Activated T-helper 1 cell treated with anti-CD3 and anti-CD28 coated beads, Interleukin-2, amount 50 U/mL, for 16 hours (primary cell): Measurements from ENCODE around the gene KIZ.
"Not testable (repeated sequence)": the region's sequence is repeated elsewhere in the genome, so short reads cannot be mapped to it uniquely, and the experiment has no call there.

Experiments used
- DNase-seq, 2 donors: peaks; one replicate each; pipeline ENCODE4 v3.0.0-alpha.2; 2020; ENCODE audit warnings: low read depth in 1 of 2, low spot score in 1 of 2

Gene KIZ

DNA sequence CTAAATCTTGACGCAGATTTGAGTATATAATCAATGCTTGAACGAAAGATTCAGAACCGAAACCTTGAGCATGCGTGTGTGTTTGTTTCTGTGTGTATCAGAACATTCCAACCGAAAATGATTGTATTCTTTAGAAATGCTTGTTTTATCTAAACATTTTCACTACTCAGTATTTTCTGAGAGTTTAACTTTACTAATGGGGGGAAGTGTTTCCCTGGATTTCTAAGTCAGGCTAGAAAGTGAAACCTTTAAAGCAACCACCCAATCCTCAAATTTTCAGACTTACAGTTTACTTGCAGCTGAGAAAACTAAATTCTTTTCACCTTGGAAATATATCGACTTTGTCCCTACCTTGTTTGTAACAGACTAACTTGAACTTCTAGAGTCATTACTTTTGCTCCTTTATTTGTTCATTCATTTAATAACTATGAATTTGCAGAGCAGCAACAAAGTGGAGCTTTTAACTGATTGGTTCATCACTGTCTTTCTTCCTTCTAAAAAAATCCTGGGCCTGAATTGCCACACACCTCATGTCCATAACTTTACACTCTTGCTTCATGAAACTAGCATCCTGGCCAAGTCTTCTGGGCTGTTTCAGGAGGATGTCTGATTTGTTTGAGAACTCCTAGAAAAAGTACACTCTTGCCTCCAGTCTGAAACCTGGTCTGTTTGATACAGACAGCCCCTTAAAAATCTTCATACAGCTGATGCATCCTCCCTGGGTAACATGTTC is 99.5 kb downstream of the KIZ start:
- DNase-seq = no peak

DNA sequence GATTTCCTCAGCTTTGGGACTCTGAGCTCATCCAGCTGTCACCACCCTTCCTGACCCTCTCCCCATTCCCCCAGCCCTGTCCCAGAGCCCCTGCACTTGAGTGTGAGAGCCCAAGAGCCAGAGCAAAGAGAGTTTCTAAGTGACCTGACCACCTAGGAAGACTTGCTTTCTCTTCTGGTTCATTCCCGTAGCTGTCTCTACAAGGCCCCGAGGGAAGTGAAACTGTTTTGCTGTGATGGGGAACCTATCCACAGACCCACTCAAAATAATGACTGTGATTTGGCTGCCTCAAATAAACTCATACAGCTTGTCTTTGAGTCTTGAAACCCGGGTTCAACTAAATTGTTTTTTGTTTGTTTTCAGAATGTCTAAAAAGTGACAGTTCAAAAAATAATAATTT is 102.6 kb downstream of the KIZ start:
- no peak for DNase-seq

DNA sequence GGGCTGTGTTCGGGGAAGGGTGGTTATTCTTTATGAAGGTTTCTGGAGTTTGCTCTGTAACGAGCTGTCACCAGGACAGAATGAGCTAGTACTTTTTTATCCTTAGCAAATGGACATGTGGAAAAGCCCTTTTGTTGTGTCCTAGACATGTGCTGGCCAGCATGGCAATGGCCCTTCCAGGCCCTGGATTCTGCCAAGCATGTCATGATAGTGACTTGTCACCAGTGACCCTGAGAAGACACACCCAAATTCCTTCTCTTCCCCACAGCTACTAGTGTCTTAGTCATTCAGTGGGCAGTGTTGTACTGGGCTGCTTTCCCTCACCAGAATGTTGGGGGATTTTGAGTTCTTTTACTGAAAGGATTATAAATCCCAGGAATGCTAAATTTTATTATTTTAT is 103.3 kb downstream of the KIZ start:
- DNase-seq = no peak

DNA sequence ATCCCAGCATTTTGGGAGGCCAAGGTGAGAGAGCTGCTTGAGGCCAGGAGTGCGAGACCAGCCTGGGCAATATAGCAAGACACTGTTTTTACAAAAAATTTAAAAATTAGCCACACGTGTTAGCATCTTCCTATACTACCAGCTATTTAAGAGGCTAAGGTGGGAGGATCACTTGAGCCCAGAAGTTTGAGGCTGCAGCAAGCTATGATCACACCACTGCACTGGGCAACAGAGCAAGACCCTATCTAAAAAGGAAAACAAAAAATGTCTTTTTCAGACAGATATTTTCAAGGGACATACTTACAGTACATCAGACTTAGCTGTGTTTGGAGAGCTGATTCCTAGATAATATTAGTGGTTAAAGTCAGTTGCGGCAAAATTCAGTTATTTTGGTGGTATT is 104.3 kb downstream of the KIZ start:
- DNase-seq = no peak

DNA sequence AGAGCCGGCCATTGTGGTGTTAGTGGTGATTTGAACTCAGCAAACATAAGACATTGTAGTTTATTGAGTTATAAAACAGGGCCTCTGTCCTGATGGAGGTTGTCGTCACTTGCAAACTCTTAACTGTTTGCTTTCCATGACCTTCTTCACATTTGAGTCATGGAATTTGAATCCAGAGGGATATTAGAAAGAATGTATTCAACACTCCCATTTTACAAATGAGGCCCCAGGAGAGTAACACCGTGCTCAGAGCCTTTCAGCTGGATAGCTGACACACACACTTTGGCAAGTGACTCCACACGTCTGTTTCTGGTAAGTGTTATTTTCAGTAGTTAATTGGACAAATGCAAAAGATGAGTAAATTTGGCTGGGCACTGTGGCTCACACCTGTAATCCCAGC is 104.8 kb downstream of the KIZ start:
- DNase-seq = no peak

DNA sequence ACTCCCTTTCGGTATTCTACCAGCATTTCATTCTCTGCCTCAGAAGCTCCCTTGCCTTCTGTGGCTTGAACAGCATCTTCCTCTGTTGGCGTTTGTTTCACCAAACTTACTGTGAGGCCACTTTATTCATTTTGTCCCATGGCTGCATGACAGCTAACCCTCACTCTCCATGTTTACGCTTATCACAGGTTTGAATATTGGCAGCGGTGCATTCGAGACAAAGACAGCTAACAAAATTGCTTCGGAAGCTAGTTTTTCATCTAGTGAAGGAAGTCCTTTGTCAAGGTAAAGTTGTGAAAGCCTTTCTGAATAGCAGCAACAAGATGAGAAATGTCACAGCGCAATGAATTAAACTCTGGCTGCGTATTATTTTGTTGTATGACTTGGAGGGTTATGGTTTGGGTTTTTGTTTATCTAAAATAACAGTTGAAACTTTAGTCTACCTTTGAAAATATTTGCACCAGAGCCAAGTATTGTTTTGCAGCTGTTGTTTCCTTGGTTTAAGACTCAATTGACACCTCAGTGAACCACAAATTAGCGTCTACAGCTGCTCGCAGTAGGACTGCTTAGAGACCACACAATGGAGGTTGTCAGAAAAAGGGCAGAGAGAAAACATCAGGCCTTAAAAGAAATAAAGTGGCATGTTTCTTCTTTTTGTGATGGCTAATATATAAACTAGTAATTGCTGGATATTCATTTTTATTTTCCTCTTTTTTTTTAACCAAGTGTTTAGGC is 106.8 kb downstream of the KIZ start:
- no peak for DNase-seq

DNA sequence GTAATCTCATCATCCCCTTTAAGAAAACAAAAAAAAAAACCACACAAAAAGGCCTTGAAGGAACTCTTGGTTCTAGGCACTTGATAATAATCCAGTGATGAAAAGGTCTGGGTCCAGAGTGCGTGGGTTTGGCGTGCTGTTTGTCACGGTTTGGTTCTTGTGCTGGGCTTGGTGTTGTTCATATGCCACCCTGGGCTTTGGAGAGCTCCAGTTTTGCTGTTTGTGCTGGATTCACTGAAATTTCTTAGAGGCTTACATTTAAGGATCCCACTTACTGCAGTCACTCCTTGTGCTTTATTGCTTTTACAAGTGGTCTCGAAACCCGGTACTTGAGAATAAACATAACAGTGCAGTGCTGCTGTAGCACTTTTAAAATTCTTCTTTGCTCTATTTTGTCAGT is 108.4 kb downstream of the KIZ start:
- DNase-seq = no peak

DNA sequence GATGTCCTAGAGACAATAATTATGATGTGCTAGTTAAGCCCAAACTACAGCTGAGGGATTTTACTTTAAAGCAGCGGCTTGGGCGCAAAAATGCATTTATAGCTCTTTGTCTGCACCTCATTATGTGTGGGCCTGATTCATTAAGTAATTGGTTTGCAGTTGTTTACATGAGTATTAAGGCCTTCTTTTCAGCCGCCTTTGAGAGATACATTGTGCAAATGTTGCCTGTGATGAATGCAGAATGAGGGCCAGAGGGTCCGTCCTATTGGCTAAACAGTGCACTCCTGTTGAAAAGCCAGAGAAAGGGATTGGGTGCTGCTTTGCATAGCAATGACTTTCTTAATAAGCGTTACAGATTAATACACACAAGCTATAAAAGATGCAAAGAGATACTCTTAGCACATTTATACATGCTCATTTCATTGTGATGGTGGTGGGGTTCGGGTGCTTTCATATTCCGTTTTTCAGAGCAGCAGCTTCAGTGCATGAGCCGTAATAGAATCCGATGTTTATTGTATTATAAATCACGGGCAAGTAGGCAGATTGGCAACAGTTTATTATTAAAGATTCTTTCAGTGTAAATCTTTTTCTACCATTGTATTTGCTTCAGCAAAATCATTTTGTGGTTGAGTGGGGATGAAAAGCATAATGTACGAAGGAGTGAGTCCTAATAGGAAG is 109.1 kb downstream of the KIZ start:
- no peak for DNase-seq

DNA sequence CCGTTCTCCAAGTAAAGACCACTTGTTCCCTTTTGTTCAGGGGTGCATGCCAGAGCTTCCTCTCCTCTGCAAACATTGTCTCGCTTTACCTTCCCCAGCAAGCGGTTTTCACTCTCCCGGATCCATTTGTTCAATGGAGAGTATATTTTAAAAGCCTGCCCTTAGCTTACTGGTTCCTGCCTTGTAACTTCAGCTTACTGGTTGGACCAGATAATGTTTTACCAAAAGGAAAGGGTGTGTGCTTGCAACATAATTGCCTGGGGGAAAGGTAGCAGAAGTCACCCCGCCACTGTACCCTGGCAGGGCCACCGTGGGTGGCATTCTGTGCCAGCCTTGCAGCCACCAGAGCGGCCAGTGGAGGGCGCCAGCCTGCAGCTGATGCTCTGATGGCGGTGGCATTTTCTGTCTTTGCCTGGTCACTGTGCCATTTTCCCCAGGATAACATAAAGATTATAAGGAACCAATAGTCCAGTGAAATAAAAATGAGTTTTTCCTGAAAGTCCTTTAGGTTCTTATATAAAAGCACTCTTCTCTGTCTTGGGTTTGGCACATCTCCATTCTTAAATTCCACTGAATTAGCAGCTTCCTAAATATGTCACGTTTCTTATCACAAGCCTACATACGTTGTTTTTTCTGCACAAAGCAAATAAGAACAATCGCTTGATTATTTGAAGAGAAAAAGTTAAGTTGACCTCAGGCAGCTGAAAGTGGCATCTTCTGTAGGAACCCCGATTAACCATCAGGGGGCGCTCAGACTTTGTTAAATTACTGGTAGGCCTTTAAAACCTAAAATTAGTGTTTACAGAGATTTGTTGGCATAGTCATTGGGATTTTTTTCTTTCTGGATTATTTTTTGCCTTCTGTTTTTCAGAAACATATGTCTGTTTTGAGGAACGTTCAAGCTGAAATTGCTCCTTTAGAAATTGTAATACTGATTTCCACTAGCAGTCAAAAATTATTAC is 109.9 kb downstream of the KIZ start:
- DNase-seq = peak; percentile 23 to 24

DNA sequence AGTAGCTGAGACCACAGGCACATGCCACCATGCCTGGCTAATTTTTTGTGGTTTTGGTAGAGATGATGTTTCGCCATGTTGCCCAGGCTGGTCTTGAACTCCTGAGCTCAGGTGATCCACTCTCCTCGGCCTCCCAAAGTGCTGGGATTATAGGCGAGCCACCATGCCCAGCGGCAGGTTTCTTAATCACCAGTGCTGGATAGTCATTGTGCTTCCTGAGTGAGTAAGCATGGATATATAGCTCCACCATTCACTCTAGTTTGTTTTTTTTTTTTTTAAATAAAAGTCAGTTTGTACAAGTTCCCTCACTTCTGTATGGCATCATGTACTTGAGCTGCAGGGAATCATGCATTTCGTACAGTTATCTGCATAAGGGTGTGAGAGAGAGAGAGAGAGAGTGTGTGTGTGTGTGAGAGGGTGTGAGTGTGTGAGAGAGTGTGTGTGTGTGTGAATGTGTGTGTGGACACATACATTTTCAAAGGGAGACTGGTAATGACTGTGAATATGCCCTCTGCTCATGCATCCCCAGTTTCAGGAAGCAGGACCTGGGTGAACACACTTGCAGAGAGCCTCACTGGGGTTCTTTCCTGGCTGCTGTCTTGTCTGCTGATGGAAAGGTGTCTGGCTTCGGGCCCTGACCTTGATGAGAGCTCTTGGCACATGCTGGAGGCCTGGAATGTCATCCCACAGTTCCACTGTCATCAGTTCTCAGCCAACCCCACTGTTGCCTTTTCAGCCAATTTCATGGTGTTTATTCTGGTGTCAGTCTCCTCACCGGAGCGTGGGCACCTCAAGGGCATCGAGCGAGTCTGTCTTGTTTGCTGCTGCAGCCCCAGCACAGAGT is 112.3 kb downstream of the KIZ start:
- DNase-seq = no peak

DNA sequence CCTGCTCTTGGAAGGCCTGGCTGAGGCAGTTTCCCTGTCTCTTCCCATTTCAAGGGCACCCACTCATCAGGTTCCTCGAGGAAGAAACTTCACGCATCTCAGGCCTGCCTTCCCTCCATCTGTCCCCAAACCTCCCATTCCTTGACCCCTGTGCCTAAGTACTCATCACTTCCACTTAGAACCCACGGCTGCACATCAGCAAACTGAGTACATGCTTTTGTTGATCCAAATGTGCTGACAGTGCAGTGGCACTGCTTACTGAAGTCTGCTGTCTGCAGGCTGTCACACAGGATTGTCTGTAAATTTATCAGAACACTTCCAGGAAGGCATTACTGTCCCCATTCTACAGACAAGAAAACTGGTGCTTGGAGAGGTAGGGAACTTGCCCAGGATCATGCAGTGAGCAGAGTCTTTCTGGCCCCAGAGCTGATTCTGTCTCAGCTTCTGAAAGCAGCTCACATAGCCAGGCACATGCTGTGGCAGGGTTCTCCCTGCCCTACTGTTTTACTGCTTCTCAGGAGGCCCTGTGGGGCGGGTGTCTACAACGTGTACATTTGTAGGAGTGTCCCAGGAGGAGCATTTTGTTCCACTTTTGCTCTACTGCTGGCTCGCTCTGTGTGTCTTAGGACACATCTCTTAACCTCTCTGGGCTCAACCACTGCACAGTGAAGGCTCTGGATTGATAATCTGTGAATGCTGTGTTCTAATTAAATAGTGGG is 113.1 kb downstream of the KIZ start:
- DNase-seq = no peak

DNA sequence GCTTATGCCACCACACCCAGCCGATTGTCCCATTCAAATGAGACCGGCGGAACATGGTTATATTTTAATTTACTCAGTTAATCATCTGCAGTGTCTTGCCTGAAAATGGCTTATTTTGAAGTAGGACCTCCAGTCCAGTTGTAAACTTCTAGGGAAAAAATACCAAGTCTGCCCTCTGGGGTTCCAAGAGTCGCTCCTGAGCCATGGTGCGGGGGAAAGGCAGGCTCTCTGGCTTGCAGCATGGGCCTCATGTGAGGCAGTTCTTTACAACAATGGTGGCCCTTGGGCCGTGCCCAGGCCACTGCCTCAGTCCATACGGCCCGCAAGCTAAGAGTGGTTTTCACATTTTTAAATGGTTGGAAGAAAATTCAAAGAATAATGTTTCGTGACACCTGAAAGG is 114.5 kb downstream of the KIZ start:
- no peak for DNase-seq

DNA sequence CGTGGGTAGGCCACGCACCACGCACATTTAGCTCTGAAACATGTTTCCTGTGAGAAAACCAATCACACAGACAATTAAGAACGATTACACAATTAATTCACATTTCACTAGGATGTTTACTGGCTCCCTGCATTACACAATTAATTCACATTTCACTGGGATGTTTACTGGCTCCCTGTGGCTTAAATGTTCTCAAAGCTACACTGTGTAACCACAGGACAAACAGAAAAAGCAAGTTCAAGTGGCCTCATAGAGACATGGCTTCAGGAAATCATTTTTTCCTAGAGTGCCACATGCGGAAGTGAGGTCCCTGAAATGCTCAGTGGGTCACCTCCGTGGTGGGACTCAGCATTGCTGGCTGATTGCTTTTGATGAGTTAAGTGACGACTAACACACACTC is 115.5 kb downstream of the KIZ start:
- no peak for DNase-seq

DNA sequence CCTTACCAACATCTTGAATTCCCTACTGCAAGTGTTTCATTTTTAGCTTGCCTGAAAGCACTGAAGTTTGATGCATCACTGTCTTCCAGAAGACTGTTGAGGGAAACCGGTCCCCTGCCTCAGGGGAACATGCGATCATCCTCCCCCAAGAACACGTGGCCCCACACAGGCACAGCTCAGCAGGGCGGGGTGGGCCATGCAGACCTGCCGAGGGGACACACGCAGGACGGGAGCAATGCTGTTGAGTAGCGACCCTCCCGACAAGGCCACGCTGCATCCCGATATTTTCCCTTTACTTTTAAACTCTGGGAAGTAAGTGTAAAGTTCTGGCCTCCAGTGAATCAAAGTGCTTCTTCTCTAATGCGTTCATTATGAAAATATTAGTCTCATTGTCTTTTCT is 117.9 kb downstream of the KIZ start:
- no peak for DNase-seq

DNA sequence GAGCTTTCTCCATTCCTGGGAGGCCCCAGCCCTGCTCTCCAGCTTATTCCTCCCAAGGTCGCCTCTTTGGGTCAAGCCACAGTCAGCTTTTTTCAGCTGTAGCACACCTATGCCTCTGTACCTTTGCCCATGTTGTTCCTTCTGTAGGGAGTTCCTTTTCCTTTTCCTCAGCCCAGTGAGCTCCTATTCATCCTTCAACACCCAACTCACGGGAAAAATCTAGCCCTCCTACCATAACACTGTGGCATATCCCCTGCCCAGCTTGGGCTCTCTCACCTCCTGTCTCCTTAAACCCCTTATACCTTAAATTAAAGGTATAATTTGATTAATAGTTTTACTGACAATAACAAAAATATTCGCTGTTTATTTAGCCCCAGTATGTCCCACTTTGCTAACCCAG is 118.9 kb downstream of the KIZ start:
- DNase-seq = no peak

DNA sequence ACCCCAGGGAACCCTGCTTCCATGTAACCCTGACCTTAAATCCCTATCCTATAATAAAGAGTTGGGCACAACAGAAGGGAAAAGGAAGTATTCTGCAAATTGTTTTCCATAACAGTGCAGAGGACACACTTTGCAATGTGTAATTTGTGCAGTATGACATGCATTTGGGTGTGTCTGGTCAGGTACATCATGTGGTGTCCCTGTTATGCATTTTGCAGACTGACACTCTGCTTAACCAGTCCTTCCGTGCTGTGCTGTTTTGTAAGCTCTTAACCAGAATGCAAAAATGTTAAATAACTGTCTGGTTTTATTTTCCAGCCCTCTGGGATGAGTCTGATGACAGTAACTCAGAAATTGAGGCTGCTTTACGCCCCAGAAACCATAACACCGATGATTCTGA is 120.3 kb downstream of the KIZ start:
- DNase-seq = no peak

DNA sequence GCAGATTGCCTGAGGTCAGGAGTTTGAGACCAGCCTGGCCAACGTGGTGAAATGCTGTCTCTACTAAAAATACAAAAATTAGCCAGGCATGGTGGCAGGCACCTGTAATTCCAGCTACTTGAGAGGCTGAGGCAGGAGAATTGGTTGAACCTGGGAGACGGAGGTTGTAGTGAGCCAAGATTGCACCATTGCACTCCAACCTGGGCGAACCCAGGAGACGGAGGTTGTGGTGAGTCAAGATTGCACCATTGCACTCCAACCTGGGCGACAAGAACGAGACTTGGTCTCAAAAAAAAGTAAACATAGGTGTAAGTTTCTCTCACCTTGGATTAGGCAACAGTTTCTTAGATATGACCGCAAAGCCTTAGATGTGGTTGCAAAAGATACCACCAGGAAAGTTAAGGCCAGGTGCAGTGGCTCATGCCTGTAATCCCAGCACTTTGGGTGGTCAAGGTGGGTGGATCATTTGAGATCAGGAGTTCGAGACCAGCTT is 121.8 kb downstream of the KIZ start:
- not testable (repeated sequence) for DNase-seq

DNA sequence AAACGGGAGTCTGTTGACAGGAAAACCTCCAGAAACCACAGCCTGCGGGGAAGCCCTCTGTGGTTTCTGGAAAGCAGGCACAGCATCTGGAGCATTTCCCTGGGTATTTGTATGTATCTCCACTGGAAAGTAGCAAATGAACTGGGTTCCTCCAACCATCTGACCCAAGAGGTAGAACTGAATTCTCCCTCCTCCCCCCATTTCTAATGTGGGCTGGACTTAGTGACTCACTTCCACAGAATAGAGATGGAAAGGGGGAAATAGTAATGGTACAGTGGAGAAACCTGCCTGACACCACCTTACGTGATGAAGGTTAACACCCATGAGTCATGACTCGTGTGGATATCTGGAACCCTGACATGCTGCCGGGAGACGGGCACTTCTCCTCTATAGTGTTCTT is 125.4 kb downstream of the KIZ start:
- no peak for DNase-seq

DNA sequence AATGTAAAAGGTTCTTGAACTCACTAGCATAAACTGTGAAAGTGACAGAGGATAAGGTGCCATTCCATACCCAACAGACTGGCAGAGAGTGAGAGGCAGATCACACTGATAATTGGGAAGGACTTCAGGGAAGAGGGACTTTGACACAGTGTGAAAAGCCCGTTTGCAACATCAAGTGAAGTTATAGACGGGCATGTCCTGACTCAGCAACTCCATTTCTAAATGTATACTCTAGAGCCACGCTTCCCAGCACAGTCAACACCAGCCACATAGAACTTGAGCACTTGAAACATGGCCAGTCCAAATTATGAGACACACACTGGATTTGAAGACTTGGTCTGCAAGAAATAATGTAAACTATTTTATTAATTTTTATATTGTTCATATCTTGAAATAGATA is 131.3 kb downstream of the KIZ start:
- no peak for DNase-seq

DNA sequence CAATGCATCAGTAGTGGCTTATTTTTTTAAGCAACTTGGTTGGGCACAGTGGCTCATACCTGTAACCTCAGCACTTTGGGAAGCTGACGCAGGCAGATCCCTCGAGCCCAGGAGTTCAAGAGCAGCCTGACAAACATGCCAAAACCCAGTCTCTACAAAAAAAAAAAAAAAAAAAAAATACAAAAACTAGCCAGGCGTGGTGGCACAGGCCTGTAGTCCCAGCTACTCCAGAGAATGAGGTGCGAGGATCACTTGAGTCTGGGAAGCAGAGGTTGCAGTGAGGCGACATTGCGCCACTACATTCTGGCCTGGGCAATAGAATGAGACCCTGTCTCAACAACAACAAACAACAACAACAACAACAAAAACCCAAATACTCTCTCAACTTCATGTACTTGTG is 132.5 kb downstream of the KIZ start:
- DNase-seq = no peak
